GM21381 (cell line): ENCODE measurements around the gene DVL3.

Experiments used
- ATAC-seq: cut with Tn5 transposase; IDR thresholded peaks from one replicate; pipeline ENCODE4 v1.9.1; 2021; ENCODE audit warnings: mild to moderate bottlenecking, moderate library complexity; ENCODE audit not compliant: unreplicated experiment

DVL3 gene

DNA sequence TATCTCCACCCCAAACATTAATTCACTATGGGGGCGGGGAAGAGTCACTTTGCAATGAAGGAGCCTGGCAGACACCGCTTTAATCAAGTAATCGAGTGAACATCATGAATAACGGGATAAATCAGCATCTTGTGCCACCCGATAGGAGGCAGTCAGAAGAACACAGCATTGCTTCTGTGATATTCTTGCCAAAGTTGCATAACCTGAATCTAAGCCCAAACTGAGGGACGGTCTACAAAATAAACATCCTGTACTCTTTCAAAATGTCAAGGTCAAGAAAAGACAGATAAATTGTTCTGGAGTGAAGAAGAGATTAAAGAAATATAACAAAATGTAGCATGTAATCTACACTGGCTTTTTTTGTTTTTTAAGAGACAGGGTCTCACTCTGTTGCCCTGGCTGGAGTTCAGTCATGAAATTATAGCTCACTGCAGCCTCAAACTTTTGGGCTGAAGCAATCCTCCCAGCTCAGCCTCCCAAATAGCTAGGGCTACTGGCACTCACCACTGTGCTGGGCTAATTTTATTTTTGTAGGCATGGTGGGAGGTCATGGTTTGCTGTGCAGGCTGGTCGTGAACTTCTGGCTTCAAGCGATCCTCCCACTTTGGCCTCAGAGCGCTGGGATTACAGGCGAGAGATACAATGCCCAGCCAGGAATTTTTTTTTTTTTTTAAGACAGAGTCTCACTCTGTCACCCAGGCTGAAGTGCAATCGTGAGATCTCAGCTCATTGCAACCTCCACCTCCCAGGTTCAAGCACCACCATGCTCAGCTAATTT, 54.2 kb downstream of the DVL3 start:
- no peak for ATAC-seq

GRCh38 chr3:184211297-184211696, 56.1 kb downstream of the DVL3 start:
- ATAC-seq: no peak

DNA sequence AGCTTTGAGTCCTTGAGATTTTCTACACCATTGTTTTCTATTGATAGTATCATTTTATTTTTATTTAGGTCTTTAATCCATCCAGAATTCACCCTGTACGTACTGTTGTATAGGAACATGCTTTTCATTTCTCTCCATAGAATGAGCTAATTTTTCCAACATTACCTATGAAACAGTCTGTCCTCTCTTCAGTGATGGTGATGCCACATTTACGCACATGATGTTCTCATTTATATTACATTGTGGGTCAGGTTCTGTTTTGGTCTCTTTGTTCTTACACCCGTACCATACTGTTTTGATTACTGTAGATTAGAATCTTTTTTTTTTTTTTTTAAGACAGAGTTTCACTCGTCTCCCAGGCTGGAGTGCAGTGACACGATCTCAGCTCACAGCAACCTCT, 56.5 kb downstream of the DVL3 start:
- ATAC-seq: no peak

GRCh38 chr3:184218814-184219213, 63.6 kb downstream of the DVL3 start:
- no peak for ATAC-seq

GRCh38 chr3:184222521-184222920, 67.3 kb downstream of the DVL3 start:
- ATAC-seq: no peak
